ENCODE measurements around the gene PPCDC. TPM values are rescaled to one million over a fixed set of nuclear protein-coding genes. Genes with fewer than 3 reads are reported as not detected.
"Not testable (repeated sequence)": the region's sequence is repeated elsewhere in the genome, so short reads cannot be mapped to it uniquely, and the experiment has no call there.

PPCDC gene
- total RNA-seq, 5 donors from 2014 or later (not counting 1 experiment from before 2014, with no cell fraction given), result 9.3 to 14.3 (median 11.8) TPM

DNA sequence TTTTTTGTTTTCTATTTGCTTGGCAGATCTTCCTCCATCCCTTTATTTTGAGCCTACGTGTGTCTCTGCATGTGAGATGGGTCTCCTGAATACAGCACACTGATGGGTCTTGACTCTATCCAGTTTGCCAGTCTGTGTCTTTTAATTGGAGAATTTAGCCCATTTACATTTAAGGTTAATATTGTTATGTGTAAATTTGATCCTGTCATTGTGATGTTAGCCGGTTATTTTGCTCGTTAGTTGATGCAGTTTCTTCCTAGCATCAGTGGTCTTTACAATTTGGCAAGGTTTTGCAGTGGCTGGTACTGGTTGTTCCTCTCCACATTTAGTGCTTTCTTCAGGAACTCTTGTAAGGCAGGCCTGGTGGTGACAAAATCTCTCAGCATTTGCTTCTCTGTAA is 62.3 kb downstream of the PPCDC start:
- H3K27ac ChIP-seq (ENCODE audit: low read length); H3K4me3 ChIP-seq (ENCODE audit: control insufficient read depth in 1 of 2, extremely low read depth in 1 of 2, low read length in 1 of 2); CTCF ChIA-PET; H3K36me3 ChIP-seq (ENCODE audit: control insufficient read depth in 2 of 2, extremely low read depth in 1 of 2, insufficient read depth in 1 of 2, low read length in 1 of 2); H3K27me3 ChIP-seq (replicated peaks in 1 of 2; ENCODE audit: control insufficient read depth in 2 of 2, extremely low read depth in 1 of 2, insufficient read depth in 2 of 2, low read length in 1 of 2); ATAC-seq (replicated peaks in 1 of 4); DNase-seq; POLR2A ChIA-PET; H3K4me3 Mint-ChIP-seq; H3K9me3 ChIP-seq; H3K27ac Mint-ChIP-seq; H3K27me3 Mint-ChIP-seq; H3K4me1 Mint-ChIP-seq; H3K4me1 ChIP-seq (ENCODE audit: control insufficient read depth in 1 of 2, extremely low read depth in 1 of 2, insufficient read depth in 2 of 2, low read length in 2 of 2): not testable (repeated sequence)
- H3K36me3 Mint-ChIP-seq, result peaks cover 11% of the 10 kb centered on the region
- no CpG with 5 or more reads among the region's 3 CpGs for WGBS (ENCODE audit: insufficient coverage)
- H3K9me3 Mint-ChIP-seq, result peaks cover 5 to 23% (median 12%) of the 10 kb centered on the region in 3 donors

DNA sequence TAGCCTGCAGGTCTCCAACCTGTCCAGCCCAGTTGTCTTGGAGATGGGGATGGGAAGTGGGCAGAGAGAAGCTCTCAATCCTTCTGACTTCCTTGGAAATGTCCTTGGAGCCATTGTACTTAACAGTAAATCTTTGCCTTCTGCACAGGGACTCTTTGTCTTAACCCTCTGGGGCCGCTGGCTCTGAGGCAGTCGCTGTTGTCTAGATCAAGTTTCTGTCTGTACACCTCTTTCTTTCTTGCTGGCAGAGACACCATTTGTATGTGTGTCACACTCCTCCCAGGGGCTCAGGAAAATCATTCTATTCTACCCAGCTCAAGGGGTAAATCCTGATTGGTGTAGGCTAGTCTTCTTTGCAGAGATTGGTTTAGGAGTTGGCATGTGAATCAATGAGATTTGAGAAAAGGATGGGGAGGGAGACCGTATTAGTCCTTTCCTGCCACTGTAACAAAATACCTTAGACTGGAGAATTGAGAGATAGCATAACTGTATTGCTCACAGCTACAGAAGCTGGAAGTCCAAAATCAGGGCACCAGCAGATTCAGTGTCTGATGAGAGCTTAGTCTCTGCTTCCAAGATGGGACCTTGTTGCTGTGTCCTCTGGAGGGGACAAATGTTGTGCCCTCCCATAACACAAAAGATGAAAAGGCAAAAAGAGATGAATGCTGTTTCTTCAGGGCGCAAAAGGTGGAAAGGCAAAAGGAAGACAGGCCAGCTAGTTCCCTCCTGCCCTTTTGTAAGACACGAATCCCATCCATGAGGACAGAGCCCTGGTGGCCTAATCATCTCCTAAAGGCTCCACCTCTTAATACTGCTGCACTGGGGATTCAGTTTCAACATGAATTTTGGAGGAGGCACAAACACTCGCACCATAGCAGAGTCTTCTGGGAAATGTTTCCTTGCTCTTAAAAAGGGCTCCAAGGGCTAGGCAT is 66.3 kb downstream of the PPCDC start:
- Histone ChIP-seq H3K36me3 (ENCODE audit: control insufficient read depth in 2 of 2, extremely low read depth in 1 of 2, insufficient read depth in 1 of 2, low read length in 1 of 2) (no peaks in the 10 kb centered on the region), H3K9me3 (no peaks in the 10 kb centered on the region), H3K27ac (ENCODE audit: low read length) (no peak overlapping the region), H3K4me3 (ENCODE audit: control insufficient read depth in 1 of 2, extremely low read depth in 1 of 2, low read length in 1 of 2) (no peak overlapping the region), H3K4me1 (ENCODE audit: control insufficient read depth in 1 of 2, extremely low read depth in 1 of 2, insufficient read depth in 2 of 2, low read length in 2 of 2) (no peaks in the 10 kb centered on the region), H3K27me3 (replicated peaks in 1 of 2; ENCODE audit: control insufficient read depth in 2 of 2, extremely low read depth in 1 of 2, insufficient read depth in 2 of 2, low read length in 1 of 2) (no peaks in the 10 kb centered on the region)
- Mint-ChIP-seq H3K4me1 (peaks cover 0 to 2% (median 0%) of the 10 kb centered on the region in 3 donors), H3K36me3 (peaks cover 11% of the 10 kb centered on the region), H3K27ac (no peak overlapping the region), H3K4me3 (no peak overlapping the region), H3K9me3 (peaks cover 5 to 21% (median 12%) of the 10 kb centered on the region in 3 donors), H3K27me3 (peaks cover 0 to 4% of the 10 kb centered on the region in 2 donors)
- WGBS (ENCODE audit: insufficient coverage), result 100% methylated on average over 4 of the region's 6 CpGs
- ChIA-PET POLR2A (interaction anchor here in 1 of 2 donors (0.5 kb wide), 1 partner anchor 23 kb away, joined by 3 read pairs; no protein-coding TSS in a partner anchor), CTCF (no interaction called here)
- ATAC-seq (replicated peaks in 1 of 4) (no peak), DNase-seq (no peak)

DNA sequence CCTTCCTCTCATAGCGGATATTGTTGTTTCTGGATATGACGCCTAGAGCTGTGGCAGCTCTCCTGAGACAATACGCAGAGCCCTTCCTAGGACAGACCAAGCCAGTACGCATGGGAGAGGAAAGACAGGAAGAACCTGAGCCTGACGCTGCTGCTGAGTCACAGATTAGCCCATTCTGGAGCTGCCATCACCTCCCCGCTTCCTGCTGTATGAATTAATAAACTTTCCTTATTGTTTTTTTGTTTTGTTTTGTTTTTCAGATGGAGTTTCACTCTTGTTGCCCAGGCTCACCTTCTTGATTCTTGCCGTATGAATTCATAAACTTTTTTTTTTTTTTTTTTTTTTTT is 67.0 kb downstream of the PPCDC start:
- H3K27me3 Mint-ChIP-seq, result no peaks in the 10 kb centered on the region
- H3K4me3 Mint-ChIP-seq, result no peak overlapping the region
- no peak overlapping the region for H3K27ac ChIP-seq (ENCODE audit: low read length)
- DNase-seq (peak in 1 of 35 experiments; percentile 29), ATAC-seq (replicated peaks in 1 of 4) (no peak)
- no peaks in the 10 kb centered on the region for H3K27me3 ChIP-seq (replicated peaks in 1 of 2; ENCODE audit: control insufficient read depth in 2 of 2, extremely low read depth in 1 of 2, insufficient read depth in 2 of 2, low read length in 1 of 2)
- ChIA-PET CTCF (no interaction called here), POLR2A (interaction anchor here in 1 of 2 donors (0.5 kb wide), 1 partner anchor 24 kb away, joined by 3 read pairs; no protein-coding TSS in a partner anchor)
- no peaks in the 10 kb centered on the region for H3K36me3 ChIP-seq (ENCODE audit: control insufficient read depth in 2 of 2, extremely low read depth in 1 of 2, insufficient read depth in 1 of 2, low read length in 1 of 2)
- no peak overlapping the region for H3K27ac Mint-ChIP-seq
- peaks cover 11% of the 10 kb centered on the region for H3K36me3 Mint-ChIP-seq
- H3K4me1 Mint-ChIP-seq, result peaks cover 0 to 4% (median 0%) of the 10 kb centered on the region in 3 donors
- H3K4me1 ChIP-seq (ENCODE audit: control insufficient read depth in 1 of 2, extremely low read depth in 1 of 2, insufficient read depth in 2 of 2, low read length in 2 of 2), result no peaks in the 10 kb centered on the region
- no peak overlapping the region for H3K4me3 ChIP-seq (ENCODE audit: control insufficient read depth in 1 of 2, extremely low read depth in 1 of 2, low read length in 1 of 2)
- H3K9me3 Mint-ChIP-seq, result peaks cover 5 to 15% (median 10%) of the 10 kb centered on the region in 3 donors
- no peaks in the 10 kb centered on the region for H3K9me3 ChIP-seq
- 83% methylated on average over 4 of the region's 7 CpGs for WGBS (ENCODE audit: insufficient coverage)

DNA sequence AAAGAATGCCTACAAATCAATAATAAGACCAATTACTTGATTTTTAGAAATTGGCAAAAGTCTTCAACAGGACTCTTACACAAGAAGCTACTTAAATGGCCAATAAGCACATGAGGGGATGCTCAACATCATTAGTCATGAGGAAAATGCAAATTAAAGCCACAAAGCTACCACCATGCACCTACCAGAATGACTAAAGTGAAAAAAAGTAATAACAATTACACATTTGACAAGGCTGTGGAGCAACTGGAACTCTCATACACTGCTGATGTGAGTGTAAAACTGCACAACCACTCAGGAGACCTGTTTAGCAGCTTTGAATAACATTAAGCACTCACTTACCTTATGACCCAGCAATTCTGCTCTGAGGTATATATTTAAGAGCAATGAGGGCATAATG is 68.4 kb downstream of the PPCDC start:
- no peak overlapping the region for H3K4me3 ChIP-seq (ENCODE audit: control insufficient read depth in 1 of 2, extremely low read depth in 1 of 2, low read length in 1 of 2)
- H3K9me3 ChIP-seq, result no peaks in the 10 kb centered on the region
- no peaks in the 10 kb centered on the region for H3K4me1 ChIP-seq (ENCODE audit: control insufficient read depth in 1 of 2, extremely low read depth in 1 of 2, insufficient read depth in 2 of 2, low read length in 2 of 2)
- H3K27me3 Mint-ChIP-seq, result no peaks in the 10 kb centered on the region
- no peaks in the 10 kb centered on the region for H3K36me3 ChIP-seq (ENCODE audit: control insufficient read depth in 2 of 2, extremely low read depth in 1 of 2, insufficient read depth in 1 of 2, low read length in 1 of 2)
- H3K36me3 Mint-ChIP-seq, result peaks cover 4% of the 10 kb centered on the region
- no peak overlapping the region for H3K4me3 Mint-ChIP-seq
- CTCF ChIA-PET, result no interaction called here
- H3K27ac Mint-ChIP-seq, result no peak overlapping the region
- H3K27ac ChIP-seq (ENCODE audit: low read length), result no peak overlapping the region
- DNase-seq (no peak), ATAC-seq (replicated peaks in 1 of 4) (no peak)
- peaks cover 0 to 6% (median 0%) of the 10 kb centered on the region in 3 donors for H3K4me1 Mint-ChIP-seq
- H3K27me3 ChIP-seq (replicated peaks in 1 of 2; ENCODE audit: control insufficient read depth in 2 of 2, extremely low read depth in 1 of 2, insufficient read depth in 2 of 2, low read length in 1 of 2), result no peaks in the 10 kb centered on the region
- POLR2A ChIA-PET, result no interaction called here
- peaks cover 0 to under 1% (median 0%) of the 10 kb centered on the region in 3 donors for H3K9me3 Mint-ChIP-seq

DNA sequence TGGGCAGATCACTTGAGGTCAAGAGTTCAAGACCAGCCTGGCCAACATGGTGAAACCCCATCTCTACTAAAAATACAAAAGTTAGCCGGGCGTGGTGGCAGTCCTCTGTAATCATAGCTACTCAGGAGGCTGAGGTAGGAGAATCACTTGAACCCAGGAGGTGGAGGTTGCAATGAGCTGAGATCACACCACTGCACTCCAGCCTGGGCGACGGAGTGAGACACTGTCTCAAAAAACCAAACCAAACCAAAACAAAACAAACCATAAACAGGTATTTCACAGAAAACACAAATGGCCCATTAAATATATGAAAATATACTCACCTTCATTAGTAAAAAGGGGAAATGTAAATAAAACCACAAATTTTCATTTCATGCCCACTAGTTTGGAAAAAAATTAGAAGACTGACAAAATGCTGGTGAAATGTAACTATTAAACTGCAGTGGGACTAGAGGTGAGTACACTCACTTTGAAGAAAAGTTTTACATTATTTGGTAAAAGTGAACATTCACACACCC is 71.6 kb downstream of the PPCDC start:
- H3K36me3 Mint-ChIP-seq; H3K36me3 ChIP-seq (ENCODE audit: control insufficient read depth in 2 of 2, extremely low read depth in 1 of 2, insufficient read depth in 1 of 2, low read length in 1 of 2); H3K9me3 Mint-ChIP-seq; ATAC-seq (replicated peaks in 1 of 4); H3K9me3 ChIP-seq; H3K27me3 ChIP-seq (replicated peaks in 1 of 2; ENCODE audit: control insufficient read depth in 2 of 2, extremely low read depth in 1 of 2, insufficient read depth in 2 of 2, low read length in 1 of 2); H3K27me3 Mint-ChIP-seq; CTCF ChIA-PET; DNase-seq; H3K4me1 ChIP-seq (ENCODE audit: control insufficient read depth in 1 of 2, extremely low read depth in 1 of 2, insufficient read depth in 2 of 2, low read length in 2 of 2); H3K27ac ChIP-seq (ENCODE audit: low read length); H3K4me1 Mint-ChIP-seq; H3K4me3 ChIP-seq (ENCODE audit: control insufficient read depth in 1 of 2, extremely low read depth in 1 of 2, low read length in 1 of 2); H3K4me3 Mint-ChIP-seq; POLR2A ChIA-PET; H3K27ac Mint-ChIP-seq: not testable (repeated sequence)
- WGBS (ENCODE audit: insufficient coverage), result no CpG with 5 or more reads among the region's 4 CpGs

DNA sequence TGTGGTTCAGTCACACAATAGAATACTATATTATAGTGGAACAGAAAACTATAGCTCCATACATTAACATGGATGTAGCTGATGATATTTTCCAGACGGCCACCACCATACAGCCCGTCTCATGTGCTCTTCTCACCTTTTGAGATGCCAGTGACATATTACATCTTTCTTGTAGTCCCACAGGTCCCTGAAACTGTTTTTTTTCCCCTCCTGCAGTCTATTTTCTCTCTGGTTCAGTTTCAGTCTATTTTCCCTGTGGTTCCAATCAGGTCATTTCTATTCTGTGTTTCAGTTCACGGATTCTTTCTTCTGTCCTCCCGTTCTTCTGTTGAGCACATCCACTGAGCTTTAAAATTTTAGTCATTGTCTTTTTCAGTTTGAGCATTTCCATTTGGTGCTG is 72.2 kb downstream of the PPCDC start:
- Histone ChIP-seq H3K27me3 (replicated peaks in 1 of 2; ENCODE audit: control insufficient read depth in 2 of 2, extremely low read depth in 1 of 2, insufficient read depth in 2 of 2, low read length in 1 of 2) (no peaks in the 10 kb centered on the region), H3K4me3 (ENCODE audit: control insufficient read depth in 1 of 2, extremely low read depth in 1 of 2, low read length in 1 of 2) (no peak overlapping the region), H3K27ac (ENCODE audit: low read length) (no peak overlapping the region), H3K9me3 (no peaks in the 10 kb centered on the region), H3K36me3 (ENCODE audit: control insufficient read depth in 2 of 2, extremely low read depth in 1 of 2, insufficient read depth in 1 of 2, low read length in 1 of 2) (no peaks in the 10 kb centered on the region), H3K4me1 (ENCODE audit: control insufficient read depth in 1 of 2, extremely low read depth in 1 of 2, insufficient read depth in 2 of 2, low read length in 2 of 2) (no peaks in the 10 kb centered on the region)
- Mint-ChIP-seq H3K27me3 (no peaks in the 10 kb centered on the region), H3K9me3 (no peaks in the 10 kb centered on the region), H3K4me3 (no peak overlapping the region), H3K4me1 (peaks cover 0 to 6% (median 0%) of the 10 kb centered on the region in 3 donors), H3K27ac (no peak overlapping the region), H3K36me3 (no peaks in the 10 kb centered on the region)
- ATAC-seq (replicated peaks in 1 of 4), result no peak
- WGBS (ENCODE audit: insufficient coverage), result 64% methylated on average over 3 of the region's 4 CpGs
- ChIA-PET CTCF (no interaction called here), POLR2A (no interaction called here)
- no peak for DNase-seq

Data from T-cell (primary cell).